Uterus (tissue), 4 donors: ENCODE measurements around the gene SLC25A53. TPM values are rescaled to one million over a fixed set of nuclear protein-coding genes. Genes with fewer than 3 reads are reported as not detected.
A peak's percentile ranks its signal among the peaks of the same experiment; 100 is the strongest.

ENCODE experiments used
- DNase-seq, 2 donors: peaks; one replicate each; pipeline ENCODE4 v3.0.0-alpha.2; 2019 to 2020
- H3K27ac ChIP-seq, 2 donors: fragments of 200-600 bp; sonication (generic); 1 replicate in 1 of 2; 2 replicates in 1 of 2; pipeline ENCODE4 v1.5.1; 2016 to 2018
- H3K27me3 ChIP-seq, 2 donors: fragments of 200-600 bp; sonication (generic); one replicate each; pipeline ENCODE4 v1.5.1; 2018 to 2019; ENCODE audit warnings: control low read depth in 1 of 2
- H3K36me3 ChIP-seq, 2 donors: fragments of 200-600 bp; sonication (generic); one replicate each; pipeline ENCODE4 v1.5.1; 2019; ENCODE audit warnings: control low read depth in 1 of 2
- H3K4me1 ChIP-seq, 2 donors: fragments of 200-600 bp; sonication (generic); one replicate each; pipeline ENCODE4 v1.5.1; 2018 to 2019; ENCODE audit warnings: control low read depth in 1 of 2
- H3K4me3 ChIP-seq, 2 donors: fragments of 200-600 bp; sonication (generic); 1 replicate in 1 of 2; 2 replicates in 1 of 2; pipeline ENCODE4 v1.5.1; 2018 to 2019; ENCODE audit warnings: mild to moderate bottlenecking in 1 of 2
- H3K9me3 ChIP-seq, 2 donors: fragments of 200-600 bp; sonication (generic); one replicate each; pipeline ENCODE4 v1.5.1; 2019; ENCODE audit warnings: control low read depth in 1 of 2
- POLR2A ChIP-seq, 2 donors: fragments of 450-650 bp; IDR thresholded peaks; one replicate each; pipeline ENCODE4 v1.6.1; 2016; ENCODE audit warnings: antibody characterized with exemption in 2 of 2, mild to moderate bottlenecking in 1 of 2, moderate library complexity in 1 of 2
- intact Hi-C: fragments of 100-400 bp; cut with DNase I; formaldehyde crosslinking; loops from one replicate; pipeline ENCODE4 v1.15.1; 2023; ENCODE audit warnings: low total_unique reads
- total RNA-seq, 4 donors: library from RNA; depleted of rRNA in 3 of 4; stranded (reverse); fragments of >200 nt in 3 of 4; gene quantifications; one replicate each; pipeline versions ENCODE4 v1.1.0 to v1.2.4, GENCODE V29; 2014 to 2023
- TF ChIP-seq, protein P1 (sequence below), 4 experiments: fragments of 200-600 bp in 2 of 4; fragments of 450-650 bp in 2 of 4; sonication (generic) in 2 of 4; IDR thresholded peaks; one replicate each; pipeline ENCODE4 v1.5.1; 2016 to 2019; ENCODE audit warnings: antibody characterized with exemption in 4 of 4, mild to moderate bottlenecking in 2 of 4, moderate library complexity in 1 of 4
- donor health status: DM: yes; HTN: yes; CAD: no.

Gene SLC25A53
- total RNA-seq, 4 donors from 2014 or later, result 10.2 to 22.4 (median 19.2) TPM; not detected in 1

- Histone ChIP-seq H3K27ac (no peak overlapping the region), H3K4me3 (no peak overlapping the region), H3K36me3 (no peaks in the 10 kb centered on the region), H3K4me1 (no peaks in the 10 kb centered on the region), H3K27me3 (no peaks in the 10 kb centered on the region), H3K9me3 (no peaks in the 10 kb centered on the region)
- TF ChIP-seq, protein P1, sequence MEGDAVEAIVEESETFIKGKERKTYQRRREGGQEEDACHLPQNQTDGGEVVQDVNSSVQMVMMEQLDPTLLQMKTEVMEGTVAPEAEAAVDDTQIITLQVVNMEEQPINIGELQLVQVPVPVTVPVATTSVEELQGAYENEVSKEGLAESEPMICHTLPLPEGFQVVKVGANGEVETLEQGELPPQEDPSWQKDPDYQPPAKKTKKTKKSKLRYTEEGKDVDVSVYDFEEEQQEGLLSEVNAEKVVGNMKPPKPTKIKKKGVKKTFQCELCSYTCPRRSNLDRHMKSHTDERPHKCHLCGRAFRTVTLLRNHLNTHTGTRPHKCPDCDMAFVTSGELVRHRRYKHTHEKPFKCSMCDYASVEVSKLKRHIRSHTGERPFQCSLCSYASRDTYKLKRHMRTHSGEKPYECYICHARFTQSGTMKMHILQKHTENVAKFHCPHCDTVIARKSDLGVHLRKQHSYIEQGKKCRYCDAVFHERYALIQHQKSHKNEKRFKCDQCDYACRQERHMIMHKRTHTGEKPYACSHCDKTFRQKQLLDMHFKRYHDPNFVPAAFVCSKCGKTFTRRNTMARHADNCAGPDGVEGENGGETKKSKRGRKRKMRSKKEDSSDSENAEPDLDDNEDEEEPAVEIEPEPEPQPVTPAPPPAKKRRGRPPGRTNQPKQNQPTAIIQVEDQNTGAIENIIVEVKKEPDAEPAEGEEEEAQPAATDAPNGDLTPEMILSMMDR (IDR thresholded peaks at IDR 0.05), result no peak
- TF ChIP-seq POLR2A (IDR thresholded peaks at IDR 0.05), result no peak
- intact Hi-C loops, result no loop called here
- no peak for DNase-seq
These were observed 5.8 kb downstream of the SLC25A53 start for GRCh38 chrX:104151037-104151436.

DNA sequence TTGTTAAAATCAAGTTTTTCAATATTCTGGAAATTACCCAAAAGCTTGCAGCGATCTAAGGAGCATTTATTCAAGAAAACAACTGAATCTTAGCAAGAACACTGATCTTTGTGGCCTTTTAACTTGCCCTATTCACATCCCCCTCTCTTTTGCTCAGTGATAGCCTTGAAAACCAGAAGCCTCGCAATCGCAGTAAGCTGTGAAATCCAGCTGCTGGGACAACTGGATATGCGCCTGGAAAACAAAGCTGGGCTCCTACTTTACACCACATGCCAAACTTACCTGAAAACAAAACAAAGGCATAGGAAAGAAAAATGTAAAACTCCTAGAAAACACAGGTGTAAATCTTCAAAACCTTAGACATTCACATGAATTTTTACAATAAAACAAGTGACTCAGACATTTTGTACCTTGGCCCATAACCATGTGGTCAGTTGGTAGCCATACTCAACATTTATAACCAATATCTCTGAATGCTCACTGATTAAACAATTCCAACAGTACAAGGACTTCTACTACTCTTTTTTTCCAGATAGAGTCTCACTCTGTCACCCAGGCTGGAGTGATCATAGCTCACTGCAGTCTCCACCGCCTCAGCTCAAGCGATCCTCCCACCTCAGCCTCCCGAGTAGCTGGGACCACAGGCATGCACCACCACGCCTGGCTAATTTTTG, 15.6 kb downstream of the SLC25A53 start:
- intact Hi-C loops, result no loop called here
- Histone ChIP-seq H3K27ac (no peak overlapping the region), H3K27me3 (no peaks in the 10 kb centered on the region), H3K36me3 (no peaks in the 10 kb centered on the region), H3K4me3 (no peak overlapping the region), H3K4me1 (no peaks in the 10 kb centered on the region), H3K9me3 (no peaks in the 10 kb centered on the region)
- DNase-seq, result no peak
- no peak for TF ChIP-seq POLR2A (IDR thresholded peaks at IDR 0.05)

- intact Hi-C loops, result no loop called here
- TF ChIP-seq, protein P1 (IDR thresholded peaks at IDR 0.05), result no peak
- TF ChIP-seq POLR2A (IDR thresholded peaks at IDR 0.05), result no peak
- H3K9me3 ChIP-seq, result no peaks in the 10 kb centered on the region
- DNase-seq, result no peak
- H3K27ac ChIP-seq, result no peak overlapping the region
- no peaks in the 10 kb centered on the region for H3K4me1 ChIP-seq
- H3K36me3 ChIP-seq, result no peaks in the 10 kb centered on the region
- H3K4me3 ChIP-seq, result no peak overlapping the region
- no peaks in the 10 kb centered on the region for H3K27me3 ChIP-seq
These were observed 19.3 kb downstream of the SLC25A53 start for GRCh38 chrX:104137496-104137895.

GRCh38 chrX:104136241-104137019, 20.4 kb downstream of the SLC25A53 start:
- Histone ChIP-seq H3K27ac (peak overlapping the region; percentile 65 to 69), H3K27me3 (no peaks in the 10 kb centered on the region), H3K4me1 (no peaks in the 10 kb centered on the region), H3K9me3 (no peaks in the 10 kb centered on the region), H3K36me3 (no peaks in the 10 kb centered on the region), H3K4me3 (peak overlapping the region; percentile 12 to 32)
- intact Hi-C loops, result no loop called here
- DNase-seq, result peak; percentile 62 to 82
- TF ChIP-seq POLR2A (IDR thresholded peaks at IDR 0.05), result no peak
- TF ChIP-seq, protein P1 (IDR thresholded peaks at IDR 0.05), result peak; percentile 64 to 77 (median 73)

- intact Hi-C loops, result no loop called here
These were observed 21.1 kb downstream of the SLC25A53 start for GRCh38 chrX:104135677-104136076.

More at GRCh38 chrX:104135677-104136076, 21.1 kb downstream of the SLC25A53 start:
- H3K36me3 ChIP-seq, result no peaks in the 10 kb centered on the region
- H3K9me3 ChIP-seq, result no peaks in the 10 kb centered on the region
- no peak overlapping the region for H3K4me3 ChIP-seq
- no peak for DNase-seq
- H3K27me3 ChIP-seq, result no peaks in the 10 kb centered on the region
- H3K4me1 ChIP-seq, result no peaks in the 10 kb centered on the region
- no peak overlapping the region for H3K27ac ChIP-seq
- TF ChIP-seq POLR2A (IDR thresholded peaks at IDR 0.05), result no peak
- TF ChIP-seq, protein P1 (IDR thresholded peaks at IDR 0.05), result no peak
